IMR-90 (cell line): ENCODE measurements around the gene WEE1. TPM values are rescaled to one million over a fixed set of nuclear protein-coding genes. Genes with fewer than 3 reads are reported as not detected.

Source experiments
- ATAC-seq: fragments of 200-7000 bp; cut with Tn5 transposase; 2 replicates; pipeline ENCODE4 v1.9.1; 2020; ENCODE audit warnings: low read depth, mild to moderate bottlenecking, moderate library complexity
- BruUV-seq: library from RNA; stranded (reverse); fragments of 400-500 nt; replicated peaks from 2 replicates; lab custom pipeline; 2021; lab: Mats Ljungman, UMichigan
- CTCF ChIA-PET: fragments of 300-600 bp; formaldehyde crosslinking; extraction: SDS; loops from one replicate; lab custom pipeline; 2021; ENCODE audit warnings: antibody characterized with exemption; lab: Yijun Ruan, JAX
- POLR2A ChIA-PET: fragments of 300-600 bp; sonication (Branson Sonifier 250); formaldehyde crosslinking; loops from one replicate; lab custom pipeline; 2022; ENCODE audit warnings: antibody characterized with exemption; ENCODE audit not compliant: unreplicated experiment; lab: Charles Lee
- DNase-seq: peaks from one replicate; pipeline ENCODE4 v3.0.0; 2013
- H2AFZ ChIP-seq: replicated peaks from 2 replicates; pipeline ENCODE3; 2013; ENCODE audit warnings: low read length, mild to moderate bottlenecking; ENCODE audit not compliant: poor library complexity
- H2AK5ac ChIP-seq: 2 replicates; pipeline ENCODE4 v1.6.1; 2013; ENCODE audit warnings: low read depth, low read length, inconsistent platforms
- H2AK9ac ChIP-seq: replicated peaks from 2 replicates; pipeline ENCODE3; 2013; ENCODE audit warnings: mild to moderate bottlenecking, low read depth, low read length, moderate library complexity; ENCODE audit not compliant: poor library complexity
- H2BK120ac ChIP-seq: 2 replicates; pipeline ENCODE4 v1.6.1; 2013; ENCODE audit warnings: low read depth, low read length, inconsistent platforms
- H2BK15ac ChIP-seq: 3 replicates; pipeline ENCODE4 v1.6.1; 2013; ENCODE audit warnings: low read depth, low read length, inconsistent platforms
- H2BK20ac ChIP-seq: 2 replicates; pipeline ENCODE4 v1.6.1; 2013; ENCODE audit warnings: low read depth, mild to moderate bottlenecking, inconsistent platforms, low read length, moderate library complexity
- H2BK5ac ChIP-seq: 2 replicates; pipeline ENCODE4 v1.6.1; 2013; ENCODE audit warnings: mild to moderate bottlenecking, low read depth, low read length, inconsistent platforms; ENCODE audit not compliant: poor library complexity, severe bottlenecking
- H3K14ac ChIP-seq: replicated peaks from 2 replicates; pipeline ENCODE4 v1.6.1; 2013; ENCODE audit warnings: low read depth, low read length, inconsistent platforms
- H3K18ac ChIP-seq: 2 replicates; pipeline ENCODE4 v1.6.1; 2013; ENCODE audit warnings: low read depth, low read length, control low read depth
- H3K23ac ChIP-seq: 2 replicates; pipeline ENCODE4 v1.6.1; 2013; ENCODE audit warnings: low read depth, low read length, inconsistent platforms
- H3K27ac ChIP-seq: 2 replicates; pipeline ENCODE4 v1.5.1; 2013; ENCODE audit warnings: mild to moderate bottlenecking, control low read depth, low read length; ENCODE audit not compliant: insufficient read depth
- H3K27me3 ChIP-seq: 2 replicates; pipeline ENCODE4 v1.6.1; 2013; ENCODE audit warnings: low read length; ENCODE audit not compliant: control insufficient read depth, insufficient read depth
- H3K36me3 ChIP-seq: 2 replicates; pipeline ENCODE4 v1.6.1; 2013; ENCODE audit warnings: low read length, mixed read lengths; ENCODE audit not compliant: control insufficient read depth, insufficient read depth
- H3K4ac ChIP-seq: 2 replicates; pipeline ENCODE4 v1.6.1; 2013; ENCODE audit warnings: low read depth, low read length, inconsistent platforms
- H3K4me1 ChIP-seq: 2 replicates; pipeline ENCODE4 v1.6.1; 2013; ENCODE audit warnings: low read length, mixed read lengths; ENCODE audit not compliant: control insufficient read depth, insufficient read depth
- H3K4me2 ChIP-seq: 2 replicates; pipeline ENCODE4 v1.6.1; 2013; ENCODE audit warnings: low read depth, mild to moderate bottlenecking, control low read depth, low read length, moderate library complexity
- H3K4me3 ChIP-seq: 2 replicates; pipeline ENCODE4 v1.5.1; 2013; ENCODE audit warnings: low read depth, mild to moderate bottlenecking, control low read depth, low read length, moderate library complexity; ENCODE audit not compliant: insufficient read depth
- H3K56ac ChIP-seq: 2 replicates; pipeline ENCODE4 v1.6.1; 2013; ENCODE audit warnings: low read length, inconsistent platforms; ENCODE audit not compliant: insufficient read depth; ENCODE audit errors: extremely low read depth
- H3K79me1 ChIP-seq, 2 experiments: 2 replicates each; pipeline ENCODE4 v1.6.1; 2013; ENCODE audit warnings: low read length in 2 of 2, inconsistent platforms in 1 of 2, low read depth in 1 of 2
- H3K9ac ChIP-seq: 2 replicates; pipeline ENCODE4 v1.6.1; 2013; ENCODE audit warnings: low read depth, low read length, control low read depth
- H3K9me1 ChIP-seq: 2 replicates; pipeline ENCODE4 v1.6.1; 2013; ENCODE audit warnings: low read length, inconsistent platforms; ENCODE audit not compliant: insufficient read depth
- H3K9me3 ChIP-seq: 2 replicates; pipeline ENCODE4 v1.6.1; 2013; ENCODE audit warnings: low read length; ENCODE audit not compliant: control insufficient read depth, insufficient read depth
- H4K20me1 ChIP-seq: 2 replicates; pipeline ENCODE4 v1.6.1; 2013; ENCODE audit warnings: low read length, inconsistent platforms; ENCODE audit not compliant: insufficient read depth
- H4K5ac ChIP-seq: 2 replicates; pipeline ENCODE4 v1.6.1; 2013; ENCODE audit warnings: mild to moderate bottlenecking, low read depth, low read length, control low read depth
- H4K8ac ChIP-seq, 2 experiments: 2 replicates each; pipeline ENCODE4 v1.6.1; 2013; ENCODE audit warnings: low read depth in 2 of 2, low read length in 2 of 2, control low read depth in 1 of 2, inconsistent platforms in 1 of 2
- H4K91ac ChIP-seq: 2 replicates; pipeline ENCODE4 v1.6.1; 2013; ENCODE audit warnings: low read depth, low read length, inconsistent platforms; ENCODE audit not compliant: insufficient read depth
- FOS ChIP-seq: fragments of 150-350 bp; IDR thresholded peaks from 2 replicates; pipeline ENCODE4 v1.6.1; 2016; ENCODE audit warnings: low read depth, low read length
- MAFK ChIP-seq: IDR thresholded peaks from 2 replicates; pipeline ENCODE4 v1.6.1; 2012; ENCODE audit warnings: low read depth, low read length, improper control_type of control experiment
- MAZ ChIP-seq: IDR thresholded peaks from 2 replicates; pipeline ENCODE4 v1.6.1; 2012; ENCODE audit warnings: low read depth, mild to moderate bottlenecking, low read length, improper control_type of control experiment, moderate library complexity, borderline replicate concordance
- MXI1 ChIP-seq: IDR thresholded peaks from 2 replicates; pipeline ENCODE4 v1.6.1; 2012; ENCODE audit warnings: low read depth, mild to moderate bottlenecking, low read length, moderate library complexity, borderline replicate concordance
- NFE2L2 ChIP-seq: fragments of 150-350 bp; IDR thresholded peaks from 2 replicates; pipeline ENCODE4 v1.6.1; 2016; ENCODE audit warnings: low read depth, mild to moderate bottlenecking, low read length
- POLR2A ChIP-seq: IDR thresholded peaks from 2 replicates; pipeline ENCODE4 v1.6.1; 2012; ENCODE audit warnings: mild to moderate bottlenecking, low read depth, low read length
- SMC3 ChIP-seq: fragments of 150-350 bp; IDR thresholded peaks from 2 replicates; pipeline ENCODE4 v1.6.1; 2016; ENCODE audit warnings: low read depth, mild to moderate bottlenecking, antibody characterized with exemption, low read length, moderate library complexity
- WGBS, 2 experiments: methylation state at CpG; one replicate each; pipeline versions ENCODE4 v1.1.5 to v1.1.7; 2013; ENCODE audit warnings: missing lambda C conversion rate in 2 of 2; ENCODE audit not compliant: insufficient read length in 1 of 2; ENCODE audit errors: extremely low coverage in 2 of 2; 5-methylcytosine and 5-hydroxymethylcytosine counted together
- dilution Hi-C: fragments of 300-500 bp; cut with HindIII; formaldehyde crosslinking; loops from one replicate; pipeline ENCODE4 v1.14.3; 2018; ENCODE audit warnings: low sequenced_read_pairs; ENCODE audit not compliant: unreplicated experiment
- in situ Hi-C: fragments of 300-500 bp; cut with MboI; formaldehyde crosslinking; loops from 3 replicates; pipeline ENCODE4 v1.14.3; 2019; ENCODE audit warnings: low sequenced_read_pairs, inconsistent platforms, mixed read lengths
- intact Hi-C: fragments of 100-400 bp; cut with micrococcal nuclease; formaldehyde crosslinking; loops from 2 replicates; pipeline ENCODE4 v1.10.0; 2022
- polyA plus RNA-seq, 3 experiments: library from polyadenylated mRNA; depleted of rRNA; stranded (reverse); fragments of >200 nt; gene quantifications; 2 replicates each; pipeline ENCODE4 v1.2.3, GENCODE V29; 2012; ENCODE audit warnings: low replicate concordance in 1 of 3
- total RNA-seq: library from RNA; depleted of rRNA; stranded (reverse); fragments of >200 nt; gene quantifications from 2 replicates; pipeline ENCODE4 v1.2.3, GENCODE V29; 2012

The WEE1 gene
- total and polyA plus RNA-seq, 2 of the 4 experiments (the other 2 are of a cell fraction): 26.5 to 29.2 TPM

- Histone ChIP-seq H3K23ac (peak overlapping the region; percentile 16; the same call in 1 of the 2 replicates), H3K4ac (peak overlapping the region; percentile 92; the same call in 1 of the 2 replicates), H4K20me1 (no peaks in the 10 kb centered on the region), H3K9me3 (no peaks in the 10 kb centered on the region), H3K4me2 (no peak overlapping the region; the same call in 1 of the 2 replicates), H4K5ac (peak overlapping the region; percentile 19; the same call in 1 of the 2 replicates), H3K18ac (peak overlapping the region; percentile 56; the same call in 1 of the 2 replicates), H3K14ac (peak overlapping the region; percentile 64; the same call in 1 of the 2 replicates), H4K91ac (peak overlapping the region; percentile 53), H3K9ac (no peak overlapping the region; the same call in 1 of the 2 replicates), H2AFZ (no peak overlapping the region), H2BK20ac (peak overlapping the region; percentile 63), H3K56ac (peak overlapping the region; percentile 55; the same call in 1 of the 2 replicates), H3K27ac (no peak overlapping the region), H3K4me3 (no peak overlapping the region), H4K8ac (peak overlapping the region in 1 of 2 experiments; percentile 38; a peak in 3 of 4 replicates), H2BK120ac (peak overlapping the region; percentile 93), H3K79me1 (peaks cover 3 to 32% of the 10 kb centered on the region in 2 experiments; a peak in 3 of 4 replicates), H2BK15ac (peak overlapping the region; percentile 83; the same call in 1 of the 3 replicates), H3K9me1 (peaks cover 13% of the 10 kb centered on the region), H3K27me3 (no peaks in the 10 kb centered on the region), H3K36me3 (no peaks in the 10 kb centered on the region), H3K4me1 (peaks cover 8% of the 10 kb centered on the region), H2AK5ac (peak overlapping the region; percentile 85; the same call in 1 of the 2 replicates), H2BK5ac (peak overlapping the region; percentile 76), H2AK9ac (no peak overlapping the region)
- 33% methylated on average over 2 of the region's 8 CpGs; no CpG with 5 or more reads in 1 of the 2 experiments for WGBS, 2 experiments
- TF ChIP-seq NFE2L2 (no peak), MAFK (no peak), MAZ (no peak), FOS (no peak), POLR2A (no peak), MXI1 (no peak), SMC3 (no peak)
- ChIA-PET POLR2A (no interaction called here), CTCF (no interaction called here)
- in situ Hi-C loops (no loop called here), intact Hi-C loops (no loop called here), dilution Hi-C loops (no loop called here)
- BruUV-seq: no TSS peak
- DNase-seq: peak; percentile 28
- ATAC-seq: no peak
Measured at GRCh38 chr11:9568161-9568853, 5.2 kb upstream of the WEE1 start.
